Liver (tissue), 9 donors: Measurements from ENCODE around the gene ADNP2. TPM values are rescaled to one million over a fixed set of nuclear protein-coding genes. Genes with fewer than 3 reads are reported as not detected.

Experiments used
- DNase-seq: peaks from one replicate; pipeline ENCODE4 v3.0.0-alpha.2; 2017; ENCODE audit warnings: low spot score
- H3K27ac ChIP-seq, 2 donors: one replicate each; pipeline ENCODE4 v1.7.0; 2013; ENCODE audit warnings: inconsistent platforms in 2 of 2, low read length in 2 of 2, control low read depth in 1 of 2, low read depth in 1 of 2, mild to moderate bottlenecking in 1 of 2
- H3K27me3 ChIP-seq, 4 donors: one replicate each; pipeline versions ENCODE4 v1.6.1 to v1.7.0; 2013; ENCODE audit warnings: low read length in 3 of 4, inconsistent platforms in 1 of 4, mild to moderate bottlenecking in 1 of 4, moderate library complexity in 1 of 4; ENCODE audit not compliant: control insufficient read depth in 4 of 4, insufficient read depth in 4 of 4
- H3K36me3 ChIP-seq, 4 donors: one replicate each; pipeline versions ENCODE4 v1.6.1 to v1.7.0; 2013; ENCODE audit warnings: low read length in 3 of 4, mild to moderate bottlenecking in 3 of 4, low read depth in 1 of 4, moderate library complexity in 1 of 4; ENCODE audit not compliant: control insufficient read depth in 4 of 4, insufficient read depth in 3 of 4
- H3K4me1 ChIP-seq, 4 donors: one replicate each; pipeline versions ENCODE4 v1.6.1 to v1.7.0; 2013; ENCODE audit warnings: low read length in 3 of 4, mild to moderate bottlenecking in 3 of 4, moderate library complexity in 1 of 4; ENCODE audit not compliant: control insufficient read depth in 4 of 4, insufficient read depth in 4 of 4
- H3K4me3 ChIP-seq, 3 donors: one replicate each; pipeline versions ENCODE4 v1.6.1 to v1.7.0; 2013; ENCODE audit warnings: low read length in 3 of 3, control low read depth in 1 of 3, low read depth in 1 of 3, mild to moderate bottlenecking in 1 of 3
- H3K9ac ChIP-seq, 2 donors: one replicate each; pipeline ENCODE4 v1.7.0; 2013; ENCODE audit warnings: low read length in 2 of 2, mild to moderate bottlenecking in 2 of 2, moderate library complexity in 2 of 2, control low read depth in 1 of 2, low read depth in 1 of 2
- H3K9me3 ChIP-seq, 4 donors: one replicate each; pipeline versions ENCODE4 v1.6.1 to v1.7.0; 2013; ENCODE audit warnings: low read length in 3 of 4; ENCODE audit not compliant: control insufficient read depth in 4 of 4
- ATF3 ChIP-seq: IDR thresholded peaks from 2 replicates; pipeline ENCODE4 v1.6.1; 2016; ENCODE audit warnings: antibody characterized with exemption
- EGR1 ChIP-seq, 2 donors: IDR thresholded peaks; 2 replicates each; pipeline ENCODE4 v1.6.1; 2016 to 2018; ENCODE audit warnings: antibody characterized with exemption in 2 of 2, low read depth in 2 of 2
- FOXA1 ChIP-seq: IDR thresholded peaks from 2 replicates; pipeline ENCODE4 v1.6.1; 2016; ENCODE audit warnings: antibody characterized with exemption
- FOXA2 ChIP-seq: IDR thresholded peaks from 2 replicates; pipeline ENCODE4 v1.6.1; 2016; ENCODE audit warnings: antibody characterized with exemption
- GABPA ChIP-seq, 2 donors: IDR thresholded peaks in 1 of 2; conservative IDR thresholded peaks in 1 of 2; 2 replicates each; pipeline ENCODE4 v1.6.1; 2016; ENCODE audit warnings: antibody characterized with exemption in 2 of 2, mild to moderate bottlenecking in 1 of 2, moderate library complexity in 1 of 2
- HNF4A ChIP-seq, 2 donors: conservative IDR thresholded peaks; 2 replicates each; pipeline ENCODE4 v1.6.1; 2016; ENCODE audit warnings: antibody characterized with exemption in 2 of 2, mild to moderate bottlenecking in 2 of 2
- HNF4G ChIP-seq: IDR thresholded peaks from 2 replicates; pipeline ENCODE4 v1.6.1; 2016; ENCODE audit warnings: antibody characterized with exemption
- JUND ChIP-seq, 2 donors: IDR thresholded peaks; 2 replicates each; pipeline ENCODE4 v1.6.1; 2016; ENCODE audit warnings: antibody characterized with exemption in 2 of 2
- MAX ChIP-seq: IDR thresholded peaks from 2 replicates; pipeline ENCODE4 v1.6.1; 2016; ENCODE audit warnings: antibody characterized with exemption
- RAD21 ChIP-seq, 2 donors: IDR thresholded peaks; 2 replicates each; pipeline ENCODE4 v1.6.1; 2016; ENCODE audit warnings: antibody characterized with exemption in 2 of 2, mild to moderate bottlenecking in 2 of 2
- REST ChIP-seq: IDR thresholded peaks from 2 replicates; pipeline ENCODE4 v1.6.1; 2016; ENCODE audit warnings: antibody characterized with exemption, mild to moderate bottlenecking
- RXRA ChIP-seq, 2 donors: IDR thresholded peaks; 2 replicates each; pipeline ENCODE4 v1.6.1; 2017 to 2018; ENCODE audit warnings: antibody characterized with exemption in 2 of 2, mild to moderate bottlenecking in 1 of 2
- TAF1 ChIP-seq: conservative IDR thresholded peaks from 2 replicates; pipeline ENCODE4 v1.6.1; 2016; ENCODE audit warnings: antibody characterized with exemption, mild to moderate bottlenecking
- YY1 ChIP-seq: IDR thresholded peaks from 2 replicates; pipeline ENCODE4 v1.6.1; 2016; ENCODE audit warnings: antibody characterized with exemption, mild to moderate bottlenecking
- ZBTB33 ChIP-seq: IDR thresholded peaks from 2 replicates; pipeline ENCODE4 v1.6.1; 2016; ENCODE audit warnings: antibody characterized with exemption
- whole genome bisulfite sequencing: extraction: QIAGEN DNeasy Blood & Tissue Kit; methylation state at CpG from one replicate; pipeline ENCODE4 v1.1.7; 2013; 5-methylcytosine and 5-hydroxymethylcytosine counted together
- polyA plus RNA-seq, 2 donors: library from polyadenylated mRNA; stranded (reverse) in 1 of 2; unstranded in 1 of 2; fragments of 200-250 nt in 1 of 2; fragments of >200 nt in 1 of 2; fragmentation: Nextera tagmentation in 1 of 2; extraction: Ambion mirVana in 1 of 2; gene quantifications; one replicate each; pipeline versions ENCODE4 v1.2.1 to v1.2.3, GENCODE V29; 2013 to 2015
- total RNA-seq, 2 donors: library from RNA; depleted of rRNA; stranded (reverse); fragments of >200 nt; gene quantifications; one replicate each; pipeline ENCODE4 v1.2.3, GENCODE V29; 2014
- donor health status: healthy.
- donor health status: healthy.
- donor health status: healthy.
- donor health status: healthy.
- donor health status: healthy.

Gene ADNP2
- total and polyA plus RNA-seq, 4 donors, result 2.7 to 9.9 (median 6.4) TPM

GRCh38 chr18:80168982-80169381 is 59.9 kb downstream of the ADNP2 start:
- H3K36me3 ChIP-seq, result no peaks in the 10 kb centered on the region
- H3K4me3 ChIP-seq, result no peak overlapping the region
- no peaks in the 10 kb centered on the region for H3K27me3 ChIP-seq
- H3K27ac ChIP-seq, result no peak overlapping the region
- WGBS, result 88% methylated on average over 15 of the region's 15 CpGs
- no peak for DNase-seq
- H3K4me1 ChIP-seq, result peaks cover 0 to 2% (median 0%) of the 10 kb centered on the region in 4 donors
- TF ChIP-seq FOXA2, result no peak
- TF ChIP-seq FOXA1, result no peak
- TF ChIP-seq RXRA (IDR thresholded peaks at IDR 0.05), result no peak
- TF ChIP-seq GABPA (IDR thresholded peaks at IDR 0.05 in 1 of 2, conservative IDR thresholded peaks at IDR 0.05 in 1 of 2), result no peak
- TF ChIP-seq JUND (IDR thresholded peaks at IDR 0.05), result no peak
- TF ChIP-seq EGR1 (IDR thresholded peaks at IDR 0.05; ENCODE audit: low read depth in 2 of 2), result no peak
- TF ChIP-seq RAD21 (IDR thresholded peaks at IDR 0.05), result no peak
- no peak for TF ChIP-seq MAX
- no peak for TF ChIP-seq ATF3
- no peak for TF ChIP-seq HNF4G
- TF ChIP-seq ZBTB33, result no peak
- peaks cover 0 to 3% (median 0%) of the 10 kb centered on the region in 4 donors for H3K9me3 ChIP-seq
- H3K9ac ChIP-seq, result no peak overlapping the region

- no peaks in the 10 kb centered on the region for H3K9me3 ChIP-seq
- H3K9ac ChIP-seq, result no peak overlapping the region
- peaks cover 0 to 2% (median 0%) of the 10 kb centered on the region in 4 donors for H3K4me1 ChIP-seq
- H3K36me3 ChIP-seq, result no peaks in the 10 kb centered on the region
- no peak overlapping the region for H3K27ac ChIP-seq
- TF ChIP-seq RXRA (IDR thresholded peaks at IDR 0.05), result no peak
- DNase-seq, result no peak
- no peaks in the 10 kb centered on the region for H3K27me3 ChIP-seq
- H3K4me3 ChIP-seq, result no peak overlapping the region
- 95% methylated on average over 17 of the region's 17 CpGs for whole genome bisulfite sequencing
Measured at GRCh38 chr18:80169607-80170006, 60.5 kb downstream of the ADNP2 start.

GRCh38 chr18:80170395-80171053 is 61.5 kb downstream of the ADNP2 start:
- no peak overlapping the region for H3K4me3 ChIP-seq
- H3K4me1 ChIP-seq, result peaks cover 0 to 2% (median 0%) of the 10 kb centered on the region in 4 donors
- DNase-seq, result no peak
- H3K9ac ChIP-seq, result no peak overlapping the region
- TF ChIP-seq GABPA (IDR thresholded peaks at IDR 0.05 in 1 of 2, conservative IDR thresholded peaks at IDR 0.05 in 1 of 2) (no peak), RAD21 (IDR thresholded peaks at IDR 0.05) (no peak), REST (no peak), HNF4A (conservative IDR thresholded peaks at IDR 0.05) (no peak), ATF3 (no peak), FOXA1 (no peak), JUND (IDR thresholded peaks at IDR 0.05) (no peak), ZBTB33 (no peak), YY1 (no peak), TAF1 (no peak)
- no peaks in the 10 kb centered on the region for H3K36me3 ChIP-seq
- no peaks in the 10 kb centered on the region for H3K9me3 ChIP-seq
- WGBS, result 91% methylated on average over 7 of the region's 7 CpGs
- H3K27ac ChIP-seq, result no peak overlapping the region
- H3K27me3 ChIP-seq, result no peaks in the 10 kb centered on the region
